ENCODE data around the gene DUSP8.

DUSP8 gene

DNA sequence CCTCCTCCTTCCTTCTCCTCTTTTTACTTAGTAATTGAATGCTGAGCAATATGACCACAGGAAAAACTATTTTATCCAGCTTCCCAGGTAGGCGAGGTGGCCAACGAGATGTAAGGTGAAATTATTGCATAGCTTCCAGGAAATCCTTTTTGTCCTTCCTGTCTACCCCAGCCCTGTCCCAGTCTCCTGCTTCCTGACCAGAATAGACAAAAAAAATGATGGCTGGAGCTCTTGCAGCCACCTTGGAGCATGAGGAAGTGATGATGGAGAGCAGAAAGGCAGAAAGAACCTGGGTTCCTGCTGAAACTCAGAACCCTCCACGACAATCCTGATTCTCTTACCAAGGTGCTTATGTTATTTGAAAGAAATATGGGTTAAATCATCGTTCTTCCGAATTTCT, 33.9 kb downstream of the DUSP8 start:
- H3K4me3 ChIP-seq (replicated peaks; ENCODE audit: insufficient read depth, low read length), result no peak overlapping the region
- no peak for DNase-seq (ENCODE audit: low read depth in 1 of 2, low spot score in 1 of 2)
- no peak for TF ChIP-seq GABPA (IDR thresholded peaks at IDR 0.05; ENCODE audit: low read depth)
- H3K27me3 ChIP-seq (ENCODE audit: insufficient read depth, poor library complexity, severe bottlenecking), result no peaks in the 10 kb centered on the region
- H3K27ac ChIP-seq (replicated peaks), result no peak overlapping the region

DNA sequence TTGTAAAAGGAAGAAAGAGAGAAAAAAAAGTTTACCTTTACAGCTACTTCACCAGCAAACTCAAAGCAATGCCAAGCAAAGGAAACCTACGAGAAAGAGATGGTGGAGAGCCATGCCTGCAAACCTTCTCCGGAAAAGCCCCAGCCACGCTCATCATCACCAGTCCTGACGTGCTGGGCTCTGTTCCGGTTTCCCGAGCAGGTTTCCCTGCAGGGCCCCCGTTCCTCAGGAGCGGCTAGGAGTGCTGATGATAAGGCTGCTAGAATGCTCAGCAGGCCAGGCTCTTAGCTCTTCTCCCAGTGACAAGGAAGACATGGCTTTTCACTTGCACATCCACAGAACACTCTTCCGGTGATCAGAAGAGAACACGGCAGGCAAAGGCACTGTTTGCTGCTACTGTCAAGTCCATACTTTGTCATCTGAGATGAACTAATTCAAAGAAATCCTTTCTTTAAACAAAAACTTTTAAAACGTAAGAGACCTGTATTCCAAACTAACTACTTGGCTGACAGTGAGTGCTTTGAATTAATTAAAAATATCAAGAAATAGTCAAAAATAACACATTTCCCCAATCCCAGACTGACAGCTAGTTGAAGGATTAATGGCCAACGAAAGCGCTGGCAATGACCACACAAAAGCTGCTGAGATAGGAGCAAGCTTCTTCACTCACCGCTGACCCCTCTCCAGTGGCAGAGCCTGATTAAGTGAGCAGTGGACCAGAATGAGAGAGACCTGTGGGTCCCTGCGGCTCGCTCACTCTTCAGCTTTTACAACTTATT, 35.8 kb downstream of the DUSP8 start:
- Histone ChIP-seq H3K27ac (replicated peaks) (no peak overlapping the region), H3K27me3 (ENCODE audit: insufficient read depth, poor library complexity, severe bottlenecking) (no peaks in the 10 kb centered on the region), H3K4me3 (replicated peaks; ENCODE audit: insufficient read depth, low read length) (no peak overlapping the region)
- no peak for TF ChIP-seq SPI1 (IDR thresholded peaks at IDR 0.05; ENCODE audit: borderline replicate concordance, low read depth)
- no peak for DNase-seq (ENCODE audit: low read depth in 1 of 2, low spot score in 1 of 2)

GRCh38 chr11:1534682-1535081, 37.4 kb downstream of the DUSP8 start:
- H3K27ac ChIP-seq (replicated peaks), result no peak overlapping the region
- no peaks in the 10 kb centered on the region for H3K27me3 ChIP-seq (ENCODE audit: insufficient read depth, poor library complexity, severe bottlenecking)
- no peak for TF ChIP-seq POLR2AphosphoS5 (IDR thresholded peaks at IDR 0.05; ENCODE audit: low read depth)
- TF ChIP-seq REST (IDR thresholded peaks at IDR 0.05; ENCODE audit: insufficient replicate concordance, low read depth), result no peak
- no peak for TF ChIP-seq SPI1 (IDR thresholded peaks at IDR 0.05; ENCODE audit: borderline replicate concordance, low read depth)
- TF ChIP-seq GABPA (IDR thresholded peaks at IDR 0.05; ENCODE audit: low read depth), result no peak
- TF ChIP-seq CTCF (IDR thresholded peaks at IDR 0.05; ENCODE audit: insufficient read depth, low read length), result no peak
- DNase-seq (ENCODE audit: low read depth in 1 of 2, low spot score in 1 of 2), result no peak
- no peak overlapping the region for H3K4me3 ChIP-seq (replicated peaks; ENCODE audit: insufficient read depth, low read length)

- H3K27me3 ChIP-seq (ENCODE audit: insufficient read depth, poor library complexity, severe bottlenecking), result no peaks in the 10 kb centered on the region
- no peak for DNase-seq (ENCODE audit: low read depth in 1 of 2, low spot score in 1 of 2)
- no peak for TF ChIP-seq SPI1 (IDR thresholded peaks at IDR 0.05; ENCODE audit: borderline replicate concordance, low read depth)
- TF ChIP-seq GABPA (IDR thresholded peaks at IDR 0.05; ENCODE audit: low read depth), result no peak
- no peak for TF ChIP-seq REST (IDR thresholded peaks at IDR 0.05; ENCODE audit: insufficient replicate concordance, low read depth)
- no peak for TF ChIP-seq POLR2AphosphoS5 (IDR thresholded peaks at IDR 0.05; ENCODE audit: low read depth)
- no peak for TF ChIP-seq CTCF (IDR thresholded peaks at IDR 0.05; ENCODE audit: insufficient read depth, low read length)
- no peak overlapping the region for H3K27ac ChIP-seq (replicated peaks)
- H3K4me3 ChIP-seq (replicated peaks; ENCODE audit: insufficient read depth, low read length), result no peak overlapping the region
Measured at GRCh38 chr11:1534171-1534570, 37.9 kb downstream of the DUSP8 start.

- no peaks in the 10 kb centered on the region for H3K27me3 ChIP-seq (ENCODE audit: insufficient read depth, poor library complexity, severe bottlenecking)
- no peak overlapping the region for H3K4me3 ChIP-seq (replicated peaks; ENCODE audit: insufficient read depth, low read length)
- TF ChIP-seq SPI1 (IDR thresholded peaks at IDR 0.05; ENCODE audit: borderline replicate concordance, low read depth) (no peak), CTCF (IDR thresholded peaks at IDR 0.05; ENCODE audit: insufficient read depth, low read length) (no peak), POLR2AphosphoS5 (IDR thresholded peaks at IDR 0.05; ENCODE audit: low read depth) (no peak), REST (IDR thresholded peaks at IDR 0.05; ENCODE audit: insufficient replicate concordance, low read depth) (no peak), GABPA (IDR thresholded peaks at IDR 0.05; ENCODE audit: low read depth) (no peak)
- no peak for DNase-seq (ENCODE audit: low read depth in 1 of 2, low spot score in 1 of 2)
- H3K27ac ChIP-seq (replicated peaks), result no peak overlapping the region
Measured at GRCh38 chr11:1533342-1533725, 38.7 kb downstream of the DUSP8 start.
